Duodenal mucosa (tissue), 2 donors: Measurements from ENCODE around the gene LCP2.

Experiments
- H3K27ac ChIP-seq: one replicate; pipeline ENCODE4 v1.7.0; 2013; ENCODE audit warnings: low read depth, low read length
- H3K27me3 ChIP-seq, 2 donors: one replicate each; pipeline ENCODE4 v1.7.0; 2013; ENCODE audit warnings: low read length in 2 of 2, control low read depth in 1 of 2; ENCODE audit not compliant: insufficient read depth in 2 of 2, control insufficient read depth in 1 of 2
- H3K36me3 ChIP-seq, 2 donors: one replicate each; pipeline ENCODE4 v1.7.0; 2013; ENCODE audit warnings: low read length in 2 of 2, control low read depth in 1 of 2; ENCODE audit not compliant: insufficient read depth in 2 of 2, control insufficient read depth in 1 of 2
- H3K4me1 ChIP-seq, 2 donors: one replicate each; pipeline ENCODE4 v1.7.0; 2013; ENCODE audit warnings: low read length in 2 of 2, control low read depth in 1 of 2; ENCODE audit not compliant: insufficient read depth in 2 of 2, control insufficient read depth in 1 of 2
- H3K4me3 ChIP-seq, 2 donors: one replicate each; pipeline ENCODE4 v1.7.0; 2013; ENCODE audit warnings: low read length in 2 of 2, low read depth in 1 of 2
- H3K9ac ChIP-seq, 2 donors: one replicate each; pipeline ENCODE4 v1.7.0; 2013; ENCODE audit warnings: low read length in 2 of 2, low read depth in 1 of 2
- H3K9me3 ChIP-seq, 2 donors: one replicate each; pipeline ENCODE4 v1.7.0; 2013; ENCODE audit warnings: low read length in 2 of 2, control low read depth in 1 of 2; ENCODE audit not compliant: control insufficient read depth in 1 of 2

The LCP2 gene

DNA sequence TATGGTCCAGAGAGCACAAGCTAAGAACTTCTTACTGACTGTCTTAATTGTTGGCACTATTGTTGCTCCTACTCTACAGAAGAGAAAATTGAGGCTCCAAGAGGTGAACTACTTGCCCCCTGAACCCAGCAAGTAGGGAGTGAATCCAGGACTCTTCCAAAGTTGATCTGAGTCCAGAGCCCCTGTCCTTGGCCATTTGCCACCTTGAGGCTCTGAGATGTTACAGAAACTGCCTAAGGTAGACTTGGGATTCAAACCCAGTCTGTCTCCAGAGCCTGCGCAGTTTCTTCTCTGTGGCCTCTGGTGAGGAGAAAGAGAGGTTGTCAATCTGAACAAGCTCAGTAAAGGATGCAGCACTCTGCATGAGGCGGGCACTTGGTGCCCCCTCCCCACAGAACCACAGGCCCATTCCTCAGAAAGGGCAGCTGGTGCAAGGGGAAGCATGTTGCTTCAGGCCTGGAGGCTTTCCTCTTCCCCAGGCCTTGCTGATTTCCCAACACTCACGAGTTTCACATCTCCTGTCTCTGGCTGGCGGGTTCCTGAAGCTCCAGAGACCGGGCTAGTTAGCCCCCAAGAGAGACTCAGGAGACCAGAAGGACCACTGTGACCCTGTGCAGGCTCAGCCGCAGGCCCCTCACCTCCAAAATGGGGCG, 2.9 kb upstream of the LCP2 start:
- Histone ChIP-seq H3K9me3 (no peaks in the 10 kb centered on the region), H3K27me3 (no peaks in the 10 kb centered on the region), H3K36me3 (no peaks in the 10 kb centered on the region), H3K4me3 (no peak overlapping the region), H3K9ac (no peak overlapping the region), H3K27ac (no peak overlapping the region), H3K4me1 (peaks cover 16 to 24% of the 10 kb centered on the region in 2 donors)

DNA sequence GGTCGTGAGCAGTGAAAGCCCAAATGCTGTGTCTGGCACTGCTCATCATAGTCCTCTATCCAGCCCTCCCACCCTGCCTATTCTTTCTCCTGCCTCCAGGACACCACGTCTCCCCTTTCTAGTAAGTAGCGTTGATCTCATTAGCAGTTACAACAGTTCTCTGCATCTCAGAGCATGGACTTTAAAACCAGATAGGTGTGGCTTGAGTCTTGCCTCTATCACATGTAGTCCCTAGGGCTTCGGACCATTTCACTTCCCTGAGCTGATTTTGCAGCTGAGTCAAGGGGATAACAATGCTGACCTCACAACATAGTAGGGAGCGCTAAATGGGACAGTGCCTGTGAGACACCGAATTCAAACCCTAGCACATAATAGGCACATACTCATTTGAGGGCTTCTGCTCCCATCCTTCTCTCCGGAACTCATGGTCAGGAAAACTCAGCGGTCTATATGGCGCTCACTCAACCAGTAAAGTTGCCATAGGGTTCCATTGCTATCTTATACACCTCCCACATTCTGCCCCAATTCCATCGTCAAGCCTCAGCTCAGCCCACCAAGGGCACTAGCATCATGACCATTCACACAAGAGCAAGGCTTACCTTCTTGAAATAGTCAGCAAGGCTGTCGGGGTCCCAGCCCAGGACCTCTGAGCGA, 515 bp downstream of the LCP2 start:
- H3K9ac ChIP-seq = peak overlapping the region; percentile 82 to 88
- H3K27me3 ChIP-seq = no peaks in the 10 kb centered on the region
- H3K9me3 ChIP-seq = no peaks in the 10 kb centered on the region
- H3K27ac ChIP-seq = peak overlapping the region; percentile 85
- H3K36me3 ChIP-seq = no peaks in the 10 kb centered on the region
- H3K4me1 ChIP-seq = peaks cover 1 to 21% of the 10 kb centered on the region in 2 donors
- peak overlapping the region; percentile 80 to 87 for H3K4me3 ChIP-seq

- Histone ChIP-seq H3K4me3 (peak overlapping the region; percentile 80 to 87), H3K36me3 (peaks cover 0 to 3% of the 10 kb centered on the region in 2 donors), H3K9ac (peak overlapping the region; percentile 82 to 88), H3K9me3 (no peaks in the 10 kb centered on the region), H3K4me1 (peaks cover 3 to 25% of the 10 kb centered on the region in 2 donors), H3K27ac (peak overlapping the region; percentile 85), H3K27me3 (no peaks in the 10 kb centered on the region)
Measured at GRCh38 chr5:170296036-170296934, 1.3 kb downstream of the LCP2 start.

GRCh38 chr5:170294556-170294955, 3.0 kb downstream of the LCP2 start:
- Histone ChIP-seq H3K27ac (no peak overlapping the region), H3K9me3 (no peaks in the 10 kb centered on the region), H3K4me1 (peaks cover 15 to 37% of the 10 kb centered on the region in 2 donors), H3K9ac (peak overlapping the region; percentile 15 to 20), H3K4me3 (peak overlapping the region; percentile 80 to 87), H3K27me3 (no peaks in the 10 kb centered on the region), H3K36me3 (peaks cover 0 to 3% of the 10 kb centered on the region in 2 donors)

DNA sequence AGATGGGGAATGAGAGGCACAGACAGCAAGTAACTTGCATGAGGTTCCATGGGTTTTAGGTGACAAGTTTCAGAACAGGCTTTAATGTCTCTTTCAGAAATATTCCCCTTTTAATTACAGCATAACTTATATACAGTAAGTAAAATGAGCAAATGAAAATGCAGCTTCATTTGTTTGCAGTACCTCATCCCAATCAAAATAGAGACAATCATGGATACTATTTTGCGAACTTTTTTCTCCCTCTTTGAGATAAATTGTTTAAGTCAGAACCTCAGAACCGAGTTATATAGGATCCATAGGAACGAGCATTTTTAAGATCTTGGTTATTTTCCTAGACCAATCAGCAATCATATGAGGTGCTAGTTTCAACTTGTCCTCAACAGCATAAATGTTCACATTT, 3.5 kb downstream of the LCP2 start:
- H3K9me3 ChIP-seq = no peaks in the 10 kb centered on the region
- H3K4me1 ChIP-seq = peaks cover 18 to 40% of the 10 kb centered on the region in 2 donors
- peaks cover 0 to 3% of the 10 kb centered on the region in 2 donors for H3K36me3 ChIP-seq
- no peak overlapping the region for H3K27ac ChIP-seq
- no peaks in the 10 kb centered on the region for H3K27me3 ChIP-seq
- H3K4me3 ChIP-seq = peak overlapping the region; percentile 36 to 80
- peak overlapping the region in 1 of 2 donors; percentile 15 for H3K9ac ChIP-seq

DNA sequence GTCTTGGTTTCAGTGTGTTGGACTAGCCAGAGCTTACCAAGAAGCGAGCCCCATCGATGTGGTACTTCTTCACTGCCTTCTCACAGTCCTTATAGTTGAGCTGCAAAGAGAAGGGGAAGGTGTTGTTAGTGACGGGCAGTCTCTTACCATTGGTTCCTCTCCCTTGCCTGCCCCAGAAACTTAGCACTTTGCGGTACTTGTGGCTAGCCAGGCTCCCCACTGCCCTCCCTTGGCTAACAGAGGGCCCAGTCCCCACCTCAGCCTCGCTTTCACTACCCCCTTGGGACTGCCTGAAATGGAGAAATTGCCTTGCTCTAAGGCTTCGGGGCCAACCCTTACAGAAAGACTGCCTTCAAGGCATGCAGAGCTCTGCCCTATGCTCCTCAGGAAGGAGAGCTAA, 4.3 kb downstream of the LCP2 start:
- Histone ChIP-seq H3K27me3 (no peaks in the 10 kb centered on the region), H3K9ac (no peak overlapping the region), H3K4me3 (peak overlapping the region; percentile 4 to 36), H3K4me1 (peaks cover 26 to 41% of the 10 kb centered on the region in 2 donors), H3K36me3 (peaks cover 0 to 3% of the 10 kb centered on the region in 2 donors), H3K9me3 (no peaks in the 10 kb centered on the region), H3K27ac (no peak overlapping the region)

- Histone ChIP-seq H3K4me3 (peak overlapping the region in 1 of 2 donors; percentile 36), H3K27me3 (no peaks in the 10 kb centered on the region), H3K9ac (no peak overlapping the region), H3K4me1 (peaks cover 28 to 36% of the 10 kb centered on the region in 2 donors), H3K27ac (no peak overlapping the region), H3K36me3 (peaks cover 0 to 3% of the 10 kb centered on the region in 2 donors), H3K9me3 (no peaks in the 10 kb centered on the region)
Measured at GRCh38 chr5:170292179-170293104, 5.1 kb downstream of the LCP2 start.

DNA sequence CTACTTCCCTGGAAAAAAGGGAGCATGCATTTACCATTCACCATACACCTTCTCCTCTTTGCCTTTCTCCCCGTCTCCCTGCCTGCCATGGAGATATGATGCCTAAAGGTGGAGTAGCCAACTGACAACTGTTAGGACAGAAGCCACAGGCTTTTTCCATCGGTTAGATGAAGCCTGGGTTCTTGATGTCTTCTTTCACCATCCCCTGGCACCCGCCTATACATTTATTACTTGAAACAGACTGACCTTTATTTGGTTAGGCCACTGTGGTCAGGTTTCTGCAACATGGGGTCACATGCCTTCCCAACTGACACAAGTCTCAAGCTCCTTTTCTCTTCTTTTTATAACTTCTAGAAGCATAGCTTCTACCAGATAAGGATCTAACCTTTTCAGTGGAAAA, 7.1 kb downstream of the LCP2 start:
- Histone ChIP-seq H3K27ac (no peak overlapping the region), H3K4me3 (no peak overlapping the region), H3K9me3 (no peaks in the 10 kb centered on the region), H3K27me3 (no peaks in the 10 kb centered on the region), H3K4me1 (peaks cover 28 to 39% of the 10 kb centered on the region in 2 donors), H3K9ac (no peak overlapping the region), H3K36me3 (peaks cover 3 to 6% of the 10 kb centered on the region in 2 donors)

DNA sequence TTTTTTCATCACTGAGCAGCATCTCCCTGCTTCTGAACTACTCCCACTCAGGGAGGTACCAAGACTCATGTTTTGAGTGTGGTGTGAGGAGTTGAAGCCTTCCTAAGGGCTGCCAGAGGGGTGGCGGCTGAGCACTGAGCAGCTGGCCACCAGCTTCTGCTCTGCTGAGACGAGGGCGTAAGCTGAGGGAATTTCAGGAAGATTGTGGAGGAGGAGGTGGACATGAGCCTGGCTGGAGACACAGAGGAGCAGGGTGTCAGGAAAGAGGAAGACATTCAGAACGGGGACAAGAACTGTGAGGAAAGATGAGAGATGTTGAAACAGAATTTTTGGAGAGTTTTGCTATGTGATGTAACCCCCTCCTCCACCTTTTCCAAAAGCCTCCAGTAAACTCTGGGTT, 7.8 kb downstream of the LCP2 start:
- peaks cover 28 to 39% of the 10 kb centered on the region in 2 donors for H3K4me1 ChIP-seq
- no peak overlapping the region for H3K9ac ChIP-seq
- H3K27me3 ChIP-seq = no peaks in the 10 kb centered on the region
- no peak overlapping the region for H3K4me3 ChIP-seq
- peaks cover 3 to 6% of the 10 kb centered on the region in 2 donors for H3K36me3 ChIP-seq
- no peaks in the 10 kb centered on the region for H3K9me3 ChIP-seq
- H3K27ac ChIP-seq = no peak overlapping the region
